ENCODE results near the gene RBM33.

RBM33 gene

GRCh38 chr7:155770241-155770640 lies 125.8 kb downstream of the RBM33 start:
- no peak for DNase-seq (ENCODE audit: low read depth)

- no peak for DNase-seq (ENCODE audit: low read depth)
Observed at GRCh38 chr7:155773531-155773930, 129.1 kb downstream of the RBM33 start.

GRCh38 chr7:155774947-155775346 lies 130.5 kb downstream of the RBM33 start:
- DNase-seq (ENCODE audit: low read depth): no peak

- no peak for DNase-seq (ENCODE audit: low read depth)
Observed at GRCh38 chr7:155775691-155776090, 131.2 kb downstream of the RBM33 start.

- no peak for DNase-seq (ENCODE audit: low read depth)
Observed at GRCh38 chr7:155776606-155777005, 132.1 kb downstream of the RBM33 start.

- no peak for DNase-seq (ENCODE audit: low read depth)
Observed at GRCh38 chr7:155778349-155778748, 133.9 kb downstream of the RBM33 start.

- no peak for DNase-seq (ENCODE audit: low read depth)
Observed at GRCh38 chr7:155780884-155781283, 136.4 kb downstream of the RBM33 start.

- no peak for DNase-seq (ENCODE audit: low read depth)
Observed at GRCh38 chr7:155781433-155781832, 137.0 kb downstream of the RBM33 start.

- DNase-seq (ENCODE audit: low read depth): no peak
Observed at GRCh38 chr7:155782466-155782865, 138.0 kb downstream of the RBM33 start.

GRCh38 chr7:155785536-155785935 lies 141.1 kb downstream of the RBM33 start:
- no peak for DNase-seq (ENCODE audit: low read depth)

GRCh38 chr7:155786491-155786890 lies 142.0 kb downstream of the RBM33 start:
- no peak for DNase-seq (ENCODE audit: low read depth)

GRCh38 chr7:155787171-155787851 lies 142.8 kb downstream of the RBM33 start:
- no peak for DNase-seq (ENCODE audit: low read depth)

GRCh38 chr7:155788616-155789000 lies 144.1 kb downstream of the RBM33 start:
- DNase-seq (ENCODE audit: low read depth): no peak

GRCh38 chr7:155789001-155789725 lies 144.7 kb downstream of the RBM33 start:
- no peak for DNase-seq (ENCODE audit: low read depth)

GRCh38 chr7:155790666-155791065 lies 146.2 kb downstream of the RBM33 start:
- no peak for DNase-seq (ENCODE audit: low read depth)

- DNase-seq (ENCODE audit: low read depth): no peak
Observed at GRCh38 chr7:155791214-155791737, 146.8 kb downstream of the RBM33 start.

GRCh38 chr7:155791836-155792235 lies 147.4 kb downstream of the RBM33 start:
- DNase-seq (ENCODE audit: low read depth): no peak

GRCh38 chr7:155792315-155792960 lies 148.0 kb downstream of the RBM33 start:
- DNase-seq (ENCODE audit: low read depth): no peak

- DNase-seq (ENCODE audit: low read depth): no peak
Observed at GRCh38 chr7:155792999-155793560, 148.6 kb downstream of the RBM33 start.

GRCh38 chr7:155793720-155794119 lies 149.3 kb downstream of the RBM33 start:
- no peak for DNase-seq (ENCODE audit: low read depth)

GRCh38 chr7:155794196-155794595 lies 149.7 kb downstream of the RBM33 start:
- DNase-seq (ENCODE audit: low read depth): no peak

GRCh38 chr7:155795401-155795800 lies 150.9 kb downstream of the RBM33 start:
- DNase-seq (ENCODE audit: low read depth): no peak

GRCh38 chr7:155795951-155796350 lies 151.5 kb downstream of the RBM33 start:
- no peak for DNase-seq (ENCODE audit: low read depth)
